ENCODE data around the gene CCDC27.

Gene CCDC27

GRCh38 chr1:3777078-3777547, 24.9 kb downstream of the CCDC27 start:
- no peak for DNase-seq (ENCODE audit: low read depth)

GRCh38 chr1:3777647-3778589, 25.7 kb downstream of the CCDC27 start:
- DNase-seq (ENCODE audit: low read depth), result no peak

GRCh38 chr1:3778590-3779264, 26.5 kb downstream of the CCDC27 start:
- DNase-seq (ENCODE audit: low read depth), result no peak

GRCh38 chr1:3779265-3779911, 27.1 kb downstream of the CCDC27 start:
- no peak for DNase-seq (ENCODE audit: low read depth)

- DNase-seq (ENCODE audit: low read depth), result no peak
Observed at GRCh38 chr1:3779912-3780416, 27.7 kb downstream of the CCDC27 start.

GRCh38 chr1:3780901-3781300, 28.7 kb downstream of the CCDC27 start:
- DNase-seq (ENCODE audit: low read depth), result no peak

GRCh38 chr1:3783651-3784474, 31.6 kb downstream of the CCDC27 start:
- DNase-seq (ENCODE audit: low read depth), result no peak

GRCh38 chr1:3785045-3785444, 32.8 kb downstream of the CCDC27 start:
- no peak for DNase-seq (ENCODE audit: low read depth)

- no peak for DNase-seq (ENCODE audit: low read depth)
Observed at GRCh38 chr1:3785456-3786157, 33.4 kb downstream of the CCDC27 start.

- no peak for DNase-seq (ENCODE audit: low read depth)
Observed at GRCh38 chr1:3786468-3787348, 34.5 kb downstream of the CCDC27 start.

- no peak for DNase-seq (ENCODE audit: low read depth)
Observed at GRCh38 chr1:3787349-3787715, 35.1 kb downstream of the CCDC27 start.

GRCh38 chr1:3787745-3788605, 35.7 kb downstream of the CCDC27 start:
- DNase-seq (ENCODE audit: low read depth), result no peak

- no peak for DNase-seq (ENCODE audit: low read depth)
Observed at GRCh38 chr1:3788756-3789420, 36.6 kb downstream of the CCDC27 start.

GRCh38 chr1:3789421-3790300, 37.4 kb downstream of the CCDC27 start:
- DNase-seq (ENCODE audit: low read depth), result no peak

GRCh38 chr1:3790500-3790923, 38.3 kb downstream of the CCDC27 start:
- DNase-seq (ENCODE audit: low read depth), result no peak

GRCh38 chr1:3790952-3791351, 38.7 kb downstream of the CCDC27 start:
- DNase-seq (ENCODE audit: low read depth), result no peak

GRCh38 chr1:3795453-3796214, 43.4 kb downstream of the CCDC27 start:
- no peak for DNase-seq (ENCODE audit: low read depth)
